Natural killer cell (primary cell): Measurements from ENCODE around the gene EPB41L4B. TPM values are rescaled to one million over a fixed set of nuclear protein-coding genes. Genes with fewer than 3 reads are reported as not detected.

Experiments used
- ATAC-seq, 3 donors: fragments of 150-1000 bp in 2 of 3; fragments of 200-7000 bp in 1 of 3; cut with Tn5 transposase; 1 replicate in 1 of 3; 2 replicates in 2 of 3; pipeline ENCODE4 v1.10.0; 2021; ENCODE audit warnings: mild to moderate bottlenecking in 2 of 3, moderate library complexity in 2 of 3
- DNase-seq, 2 donors: peaks; one replicate each; pipeline versions ENCODE4 v3.0.0 to v3.0.0-alpha.2; 2013 to 2021; ENCODE audit warnings: mixed read lengths in 1 of 2
- H3K27ac ChIP-seq: one replicate; pipeline ENCODE4 v1.5.1; 2013; ENCODE audit warnings: mild to moderate bottlenecking, low read length
- H3K27me3 ChIP-seq: one replicate; pipeline ENCODE4 v1.6.1; 2013; ENCODE audit warnings: low read length; ENCODE audit not compliant: control insufficient read depth, insufficient read depth
- H3K36me3 ChIP-seq: one replicate; pipeline ENCODE4 v1.6.1; 2013; ENCODE audit warnings: low read length; ENCODE audit not compliant: control insufficient read depth, insufficient read depth
- H3K4me1 ChIP-seq: one replicate; pipeline ENCODE4 v1.6.1; 2013; ENCODE audit warnings: low read length; ENCODE audit not compliant: control insufficient read depth, insufficient read depth
- H3K4me3 ChIP-seq: one replicate; pipeline ENCODE4 v1.5.1; 2013; ENCODE audit warnings: low read length
- H3K9me3 ChIP-seq: one replicate; pipeline ENCODE4 v1.6.1; 2013; ENCODE audit warnings: low read length; ENCODE audit not compliant: control insufficient read depth, insufficient read depth
- H3K27ac Mint-ChIP-seq, 2 donors: one replicate each; pipeline ENCODE4 v1.8.0; 2022; ENCODE audit warnings: mild to moderate bottlenecking in 2 of 2, mixed read lengths in 2 of 2, moderate library complexity in 1 of 2
- H3K27me3 Mint-ChIP-seq, 2 donors: one replicate each; pipeline ENCODE4 v1.8.0; 2022; ENCODE audit warnings: low read depth in 2 of 2, mixed read lengths in 2 of 2
- H3K36me3 Mint-ChIP-seq: one replicate; pipeline ENCODE4 v1.8.0; 2022; ENCODE audit warnings: mixed read lengths
- H3K4me1 Mint-ChIP-seq, 2 donors: one replicate each; pipeline ENCODE4 v1.8.0; 2022; ENCODE audit warnings: mixed read lengths in 2 of 2
- H3K4me3 Mint-ChIP-seq: one replicate; pipeline ENCODE4 v1.8.0; 2022; ENCODE audit warnings: mild to moderate bottlenecking, moderate library complexity, mixed read lengths
- H3K9me3 Mint-ChIP-seq, 2 donors: one replicate each; pipeline ENCODE4 v1.8.0; 2022; ENCODE audit warnings: mixed read lengths in 2 of 2
- CTCF ChIP-seq: fragments of 200-600 bp; IDR thresholded peaks from one replicate; pipeline ENCODE4 v1.8.0; 2022; ENCODE audit warnings: antibody characterized with exemption
- WGBS: methylation state at CpG from one replicate; pipeline ENCODE4 v1.1.7; 2013; ENCODE audit warnings: missing lambda C conversion rate; ENCODE audit not compliant: insufficient coverage; 5-methylcytosine and 5-hydroxymethylcytosine counted together
- intact Hi-C: fragments of 100-400 bp; cut with micrococcal nuclease; formaldehyde crosslinking; loops from one replicate; pipeline ENCODE4 v1.14.2; 2022
- total RNA-seq, 4 donors: library from RNA; stranded (reverse); fragments of 120-200 nt in 1 of 4; gene quantifications; one replicate each; pipeline versions ENCODE4 v1.2.3 to v1.2.4, GENCODE V29; 2013 to 2022

EPB41L4B gene
- total RNA-seq, 3 donors from 2014 or later (not counting 1 experiment from before 2014, with no cell fraction given), result not detected

DNA sequence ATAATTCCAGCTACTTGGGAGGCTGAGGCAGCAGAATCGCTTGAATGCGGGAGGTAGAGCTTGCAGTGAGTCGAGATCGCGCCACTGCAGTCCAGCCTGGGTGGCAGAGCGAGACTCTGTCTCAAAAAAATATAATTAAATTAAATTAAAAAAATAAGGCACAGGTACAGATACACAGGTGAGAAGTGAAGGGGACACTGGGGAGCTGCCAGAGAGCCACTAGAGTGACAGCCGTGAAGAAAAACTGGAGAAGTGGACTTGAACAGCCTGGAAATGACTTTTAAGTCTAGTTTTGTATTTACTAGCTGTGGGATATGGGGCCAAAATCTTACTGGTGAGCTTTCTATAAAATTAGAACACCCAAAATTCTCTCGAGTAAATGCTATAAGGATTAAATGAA lies 15.1 kb downstream of the EPB41L4B start:
- H3K4me3 Mint-ChIP-seq, result no peak overlapping the region
- WGBS, result 98% methylated on average over 6 of the region's 8 CpGs
- Histone ChIP-seq H3K36me3 (no peaks in the 10 kb centered on the region), H3K9me3 (no peaks in the 10 kb centered on the region), H3K27ac (no peak overlapping the region), H3K4me1 (no peaks in the 10 kb centered on the region), H3K27me3 (no peaks in the 10 kb centered on the region), H3K4me3 (no peak overlapping the region)
- no peak overlapping the region for H3K27ac Mint-ChIP-seq
- ATAC-seq, result no peak
- no peak for DNase-seq
- H3K4me1 Mint-ChIP-seq, result no peaks in the 10 kb centered on the region
- H3K36me3 Mint-ChIP-seq, result no peaks in the 10 kb centered on the region
- no peaks in the 10 kb centered on the region for H3K9me3 Mint-ChIP-seq
- H3K27me3 Mint-ChIP-seq, result peaks cover 21 to 33% of the 10 kb centered on the region in 2 donors
- no peak for TF ChIP-seq CTCF
- intact Hi-C loops, result no loop called here

DNA sequence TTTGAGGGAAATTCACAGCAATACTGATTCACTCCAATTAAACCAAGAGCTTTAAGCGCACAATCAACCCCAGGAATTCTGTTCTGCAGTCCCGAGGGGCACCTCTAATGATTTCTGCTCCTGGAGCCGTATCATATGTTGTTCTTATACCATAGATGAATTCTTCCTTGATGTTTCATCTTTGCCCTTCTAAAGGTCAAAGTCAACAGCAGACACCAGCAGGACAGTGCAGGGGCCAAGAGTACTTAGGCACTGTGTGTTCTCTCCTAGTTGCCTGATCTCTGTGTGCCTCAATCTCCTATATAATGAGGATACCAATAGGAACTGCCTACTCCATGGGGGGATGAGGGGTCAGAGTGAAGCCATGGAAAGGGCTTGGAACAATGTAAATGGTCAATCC lies 16.5 kb downstream of the EPB41L4B start:
- Mint-ChIP-seq H3K4me1 (no peaks in the 10 kb centered on the region), H3K27ac (no peak overlapping the region), H3K36me3 (no peaks in the 10 kb centered on the region), H3K4me3 (no peak overlapping the region), H3K9me3 (no peaks in the 10 kb centered on the region), H3K27me3 (peaks cover 18 to 27% of the 10 kb centered on the region in 2 donors)
- intact Hi-C loops, result no loop called here
- DNase-seq, result no peak
- no peak overlapping the region for H3K27ac ChIP-seq
- no peak overlapping the region for H3K4me3 ChIP-seq
- TF ChIP-seq CTCF, result no peak
- ATAC-seq, result no peak
- 93% methylated on average over 3 of the region's 3 CpGs for WGBS
- H3K36me3 ChIP-seq, result no peaks in the 10 kb centered on the region
- no peaks in the 10 kb centered on the region for H3K4me1 ChIP-seq
- H3K9me3 ChIP-seq, result no peaks in the 10 kb centered on the region
- H3K27me3 ChIP-seq, result no peaks in the 10 kb centered on the region

- DNase-seq (no peak), ATAC-seq (no peak)
- Histone ChIP-seq H3K4me3 (no peak overlapping the region), H3K27ac (no peak overlapping the region), H3K27me3 (no peaks in the 10 kb centered on the region), H3K9me3 (no peaks in the 10 kb centered on the region), H3K4me1 (no peaks in the 10 kb centered on the region), H3K36me3 (no peaks in the 10 kb centered on the region)
- Mint-ChIP-seq H3K36me3 (no peaks in the 10 kb centered on the region), H3K27ac (no peak overlapping the region), H3K4me1 (no peaks in the 10 kb centered on the region), H3K27me3 (peaks cover 17 to 25% of the 10 kb centered on the region in 2 donors), H3K9me3 (no peaks in the 10 kb centered on the region), H3K4me3 (no peak overlapping the region)
- intact Hi-C loops, result no loop called here
- no peak for TF ChIP-seq CTCF
- WGBS, result 85% methylated on average over 2 of the region's 2 CpGs
These were observed 17.0 kb downstream of the EPB41L4B start for GRCh38 chr9:109303900-109304299.

DNA sequence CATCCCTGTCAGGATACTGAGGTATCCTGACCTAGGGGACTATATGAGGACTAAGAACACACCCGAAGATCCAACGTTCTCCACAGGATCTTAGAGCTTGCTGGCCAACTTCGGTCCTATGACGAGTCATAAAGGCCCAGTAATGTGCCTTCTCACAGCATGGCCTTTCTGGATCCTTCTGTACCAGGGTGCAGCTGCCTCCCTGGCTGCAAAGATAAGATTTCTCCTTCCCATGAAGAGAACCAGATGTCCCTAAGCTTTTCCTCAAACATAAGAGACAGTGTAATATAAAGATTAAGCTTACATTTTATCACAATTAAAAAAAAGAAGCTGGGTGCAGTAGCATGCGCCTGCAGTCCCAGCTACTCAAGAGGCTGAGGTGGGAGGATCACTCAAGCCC lies 18.3 kb downstream of the EPB41L4B start:
- no peak for TF ChIP-seq CTCF
- no peaks in the 10 kb centered on the region for H3K4me1 ChIP-seq
- Mint-ChIP-seq H3K36me3 (no peaks in the 10 kb centered on the region), H3K4me3 (no peak overlapping the region), H3K27ac (no peak overlapping the region), H3K27me3 (peaks cover 14 to 25% of the 10 kb centered on the region in 2 donors), H3K4me1 (no peaks in the 10 kb centered on the region), H3K9me3 (no peaks in the 10 kb centered on the region)
- intact Hi-C loops, result no loop called here
- no peaks in the 10 kb centered on the region for H3K9me3 ChIP-seq
- H3K27me3 ChIP-seq, result no peaks in the 10 kb centered on the region
- no peak overlapping the region for H3K27ac ChIP-seq
- ATAC-seq (no peak), DNase-seq (no peak)
- no peaks in the 10 kb centered on the region for H3K36me3 ChIP-seq
- 87% methylated on average over 5 of the region's 5 CpGs for WGBS
- H3K4me3 ChIP-seq, result no peak overlapping the region
